NCI-H2107 treated with DMSO at 0.1 percent for 48 hours (cell line): ENCODE measurements around the gene VARS2.
"Not testable (repeated sequence)": the region's sequence is repeated elsewhere in the genome, so short reads cannot be mapped to it uniquely, and the experiment has no call there.

Experiments used
- DNase-seq: peaks from one replicate; lab custom pipeline; 2025; ENCODE audit not compliant: unreplicated experiment; lab: John Stamatoyannopoulos, UW

VARS2 gene

GRCh38 chr6:30914076-30914853, at the start of gene VARS2:
Gene VARS2 (plus strand): TSS chr6:30914238. CDS start chr6:30914837, 599 bp downstream.
- DNase-seq = peak; percentile 61

- DNase-seq = no peak
These were observed 49.7 kb upstream of the VARS2 start for GRCh38 chr6:30864325-30864724.

- DNase-seq = not testable (repeated sequence)
These were observed 44.7 kb upstream of the VARS2 start for GRCh38 chr6:30869241-30869749.

- DNase-seq = no peak
These were observed 43.5 kb upstream of the VARS2 start for GRCh38 chr6:30870546-30870945.

GRCh38 chr6:30871592-30872183, 42.4 kb upstream of the VARS2 start:
- no peak for DNase-seq

GRCh38 chr6:30873137-30873640, 40.8 kb upstream of the VARS2 start:
- DNase-seq = no peak

GRCh38 chr6:30873795-30874194, 40.2 kb upstream of the VARS2 start:
- DNase-seq = not testable (repeated sequence)

- DNase-seq = no peak
These were observed 38.6 kb upstream of the VARS2 start for GRCh38 chr6:30875244-30876038.

GRCh38 chr6:30876039-30876730, 37.9 kb upstream of the VARS2 start:
- no peak for DNase-seq

- DNase-seq = peak; percentile 51
These were observed 36.4 kb upstream of the VARS2 start for GRCh38 chr6:30877419-30878262.

- DNase-seq = no peak
These were observed 34.2 kb upstream of the VARS2 start for GRCh38 chr6:30879684-30880427.

- DNase-seq = no peak
These were observed 33.3 kb upstream of the VARS2 start for GRCh38 chr6:30880698-30881252.

- DNase-seq = no peak
These were observed 32.4 kb upstream of the VARS2 start for GRCh38 chr6:30881392-30882203.

GRCh38 chr6:30882204-30882758, 31.8 kb upstream of the VARS2 start:
- DNase-seq = no peak

- DNase-seq = peak; percentile 52
These were observed 31.0 kb upstream of the VARS2 start for GRCh38 chr6:30882759-30883684.

- DNase-seq = peak; percentile 1
These were observed 30.1 kb upstream of the VARS2 start, which contains the start of gene DDR1 for GRCh38 chr6:30883685-30884520. Gene DDR1 (plus strand): TSS chr6:30884519. CDS start chr6:30888730, 4,211 bp downstream.
